Pancreas (tissue), 10 donors: ENCODE measurements around the gene RAI1. TPM values are rescaled to one million over a fixed set of nuclear protein-coding genes. Genes with fewer than 3 reads are reported as not detected.

Experiments
- ATAC-seq, 4 donors: fragments of 200-7000 bp; cut with Tn5 transposase; one replicate each; pipeline versions ENCODE4 v1.8.0 to v1.9.1; 2020; ENCODE audit warnings: mild to moderate bottlenecking in 4 of 4, moderate library complexity in 4 of 4
- DNase-seq, 6 donors: peaks; one replicate each; pipeline ENCODE4 v3.0.0-alpha.2; 2020
- FAIRE-seq: peaks from 2 replicates; lab custom pipeline; 2012; peaks lifted over from hg19 to GRCh38; lab: Jason Lieb, UNC
- H3K27ac ChIP-seq, 4 donors: fragments of 200-600 bp; sonication (generic); 1 replicate in 3 of 4; 2 replicates in 1 of 4; pipeline versions ENCODE4 v1.5.0 to v1.8.0; 2020
- H3K27me3 ChIP-seq, 4 donors: fragments of 200-600 bp; one replicate each; pipeline ENCODE4 v1.8.0; 2021
- H3K36me3 ChIP-seq, 3 donors: fragments of 200-600 bp; sonication (generic) in 1 of 3; one replicate each; pipeline versions ENCODE4 v1.5.0 to v1.8.0; 2020 to 2021
- H3K4me1 ChIP-seq, 3 donors: fragments of 200-600 bp; one replicate each; pipeline ENCODE4 v1.8.0; 2021
- H3K4me3 ChIP-seq, 4 donors: fragments of 200-600 bp; sonication (generic) in 2 of 4; one replicate each; pipeline versions ENCODE4 v1.5.0 to v1.8.0; 2020 to 2021
- H3K9me3 ChIP-seq, 4 donors: fragments of 200-600 bp; one replicate each; pipeline ENCODE4 v1.8.0; 2021
- CTCF ChIP-seq, 4 donors: fragments of 200-600 bp; sonication (generic) in 3 of 4; IDR thresholded peaks; one replicate each; pipeline versions ENCODE4 v1.5.0 to v1.8.0; 2021; ENCODE audit warnings: antibody characterized with exemption in 4 of 4
- WGBS, 2 donors: extraction: QIAGEN DNeasy Blood & Tissue Kit; methylation state at CpG; one replicate each; pipeline ENCODE4 v1.1.7; 2013; 5-methylcytosine and 5-hydroxymethylcytosine counted together
- intact Hi-C, 3 donors: fragments of 100-400 bp; cut with DNase I; formaldehyde crosslinking; loops; one replicate each; pipeline versions ENCODE4 v1.11.1 to v1.14.2; 2022
- polyA plus RNA-seq, 2 donors: library from polyadenylated mRNA; stranded (reverse); fragments of 200-250 nt; gene quantifications; one replicate each; pipeline ENCODE4 v1.2.3, GENCODE V29; 2013
- total RNA-seq, 6 donors: library from RNA; stranded (reverse); fragmentation: NEBNext Ultra II Directional in 4 of 6; extraction: Animal tissue kit (Norgen Biotek cat#: 25700) in 4 of 6; gene quantifications; one replicate each; pipeline versions ENCODE4 v1.2.1 to v1.2.4, GENCODE V29; 2021 to 2023
- donor health status: healthy with polysubstance abuse.
- donor health status: DM: no; HTN: no; CAD: no; lungs with moderate emphysema.
- donor health status: DM: no; HTN: no; CAD: no.
- donor health status: control.
- donor health status: control.
- donor health status: Bipolar disorder and iron deficiency.
- donor health status: DM: yes; HTN: yes; CAD: no.
- donor health status: DM: no; HTN: no; CAD: no.
- donor health status: DM: no; HTN: no; CAD: no.
- donor health status: DM: yes; HTN: yes; CAD: no.

Gene RAI1
- total and polyA plus RNA-seq, 8 donors: 12.1 to 23.9 (median 16.7) TPM

GRCh38 chr17:17780922-17781590 is 99.8 kb downstream of the RAI1 start:
- ATAC-seq: no peak
- no peak for TF ChIP-seq CTCF (IDR thresholded peaks at IDR 0.05)
- WGBS, 2 donors: 72 to 76% methylated on average over 10 to 11 of the region's 11 CpGs

GRCh38 chr17:17781591-17782496 is 100.6 kb downstream of the RAI1 start:
- Histone ChIP-seq H3K4me1 (peaks cover 17 to 35% (median 31%) of the 10 kb centered on the region in 3 donors), H3K4me3 (peak overlapping the region; percentile 26 to 51 (median 36)), H3K27ac (peak overlapping the region; percentile 5 to 70 (median 61)), H3K27me3 (no peaks in the 10 kb centered on the region), H3K9me3 (no peaks in the 10 kb centered on the region), H3K36me3 (no peaks in the 10 kb centered on the region)
- intact Hi-C loops: no loop called here
- WGBS, 2 donors: 15 to 19% methylated on average over 61 to 88 of the region's 88 CpGs
- peak; percentile 35 to 67 (median 52) for ATAC-seq
- no peak for TF ChIP-seq CTCF (IDR thresholded peaks at IDR 0.05)
- peak; percentile 67 to 88 (median 78) for DNase-seq
- FAIRE-seq: no peak

More at GRCh38 chr17:17780922-17781590, 99.8 kb downstream of the RAI1 start:
- Histone ChIP-seq H3K4me3 (peak overlapping the region in 1 of 4 donors; percentile 51), H3K9me3 (no peaks in the 10 kb centered on the region), H3K27ac (peak overlapping the region in 1 of 4 donors; percentile 66), H3K4me1 (peaks cover 17 to 27% (median 23%) of the 10 kb centered on the region in 3 donors), H3K36me3 (no peaks in the 10 kb centered on the region), H3K27me3 (no peaks in the 10 kb centered on the region)
- FAIRE-seq: no peak
- peak in 1 of 6 donors; percentile 55 for DNase-seq
- intact Hi-C loops: no loop called here

DNA sequence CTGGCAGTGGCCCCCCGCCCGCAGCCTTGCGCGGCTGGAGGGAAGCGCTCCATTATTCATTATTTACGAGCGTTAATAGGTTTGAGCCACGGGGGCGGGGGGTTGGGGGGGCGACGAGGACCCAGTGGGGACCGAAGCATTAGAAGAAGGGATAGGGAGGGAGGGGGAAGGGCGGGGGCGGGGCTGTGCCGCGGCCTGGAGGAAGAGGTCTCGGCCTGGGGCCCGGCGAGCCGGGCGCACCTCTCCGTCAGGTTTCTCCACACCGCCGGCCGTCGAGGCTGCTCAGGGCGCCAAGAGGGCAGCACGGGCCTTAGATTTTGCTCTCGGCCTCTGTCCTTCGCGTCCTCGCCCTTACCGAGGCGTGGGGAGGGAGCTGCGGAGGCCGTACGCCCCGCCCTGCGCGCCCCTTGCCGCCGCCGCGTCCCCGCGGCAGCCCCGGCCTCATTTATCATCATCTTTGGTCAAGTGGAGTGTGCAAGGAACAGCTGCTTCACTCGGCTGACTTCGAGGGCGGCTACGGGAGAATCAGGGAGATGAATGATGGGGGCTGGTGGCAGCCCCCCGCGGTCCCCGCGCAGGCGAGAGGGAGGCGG is 101.4 kb downstream of the RAI1 start:
- Histone ChIP-seq H3K27ac (peak overlapping the region; percentile 48 to 70 (median 61)), H3K27me3 (no peaks in the 10 kb centered on the region), H3K9me3 (no peaks in the 10 kb centered on the region), H3K4me1 (peaks cover 17 to 37% (median 34%) of the 10 kb centered on the region in 3 donors), H3K36me3 (no peaks in the 10 kb centered on the region), H3K4me3 (peak overlapping the region; percentile 26 to 51 (median 36))
- WGBS, 2 donors: 1% methylated on average over 43 to 56 of the region's 57 CpGs
- peak; percentile 7 to 32 (median 22) for ATAC-seq
- DNase-seq: peak in 3 of 6 donors; percentile 47 to 81 (median 50)
- intact Hi-C loops: no loop called here
- FAIRE-seq: no peak
- no peak for TF ChIP-seq CTCF (IDR thresholded peaks at IDR 0.05)

- no peaks in the 10 kb centered on the region for H3K9me3 ChIP-seq
- H3K27ac ChIP-seq: peak overlapping the region; percentile 48 to 70 (median 61)
- FAIRE-seq (no peak), ATAC-seq (peak; percentile 58 to 76 (median 61)), DNase-seq (peak; percentile 70 to 88 (median 80))
- TF ChIP-seq CTCF (IDR thresholded peaks at IDR 0.05): no peak
- H3K27me3 ChIP-seq: no peaks in the 10 kb centered on the region
- peak overlapping the region; percentile 26 to 51 (median 36) for H3K4me3 ChIP-seq
- intact Hi-C loops: no loop called here
- H3K36me3 ChIP-seq: no peaks in the 10 kb centered on the region
- H3K4me1 ChIP-seq: peaks cover 17 to 37% (median 34%) of the 10 kb centered on the region in 3 donors
- 1 to 3% methylated on average over 49 to 75 of the region's 75 CpGs for WGBS, 2 donors
Observed at GRCh38 chr17:17783116-17783824, 102.0 kb downstream of the RAI1 start.
